ENCODE results near the gene DPCD.
"Not testable (repeated sequence)": the region's sequence is repeated elsewhere in the genome, so short reads cannot be mapped to it uniquely, and the experiment has no call there.

Gene DPCD

DNA sequence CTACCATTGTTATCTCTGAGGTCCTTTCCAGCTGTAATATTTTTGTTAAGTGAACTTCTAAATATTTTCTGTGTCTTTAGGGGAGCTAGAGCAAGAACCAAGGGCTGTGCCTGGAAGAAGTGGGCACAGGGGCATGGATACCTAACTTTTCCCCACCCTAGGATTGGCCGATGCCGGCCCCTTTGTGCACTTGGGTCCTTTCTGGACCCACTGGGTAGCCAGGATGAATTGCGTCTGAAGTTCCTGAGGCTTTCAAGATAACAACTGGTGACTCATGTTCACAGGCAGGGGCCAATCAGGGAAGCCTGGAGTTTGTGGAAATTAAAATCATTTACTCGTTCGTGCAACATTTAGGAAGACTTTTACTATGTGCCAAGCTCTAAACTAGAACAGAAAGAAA lies 758 bp downstream of the DPCD start:
- no peak for DNase-seq

DNA sequence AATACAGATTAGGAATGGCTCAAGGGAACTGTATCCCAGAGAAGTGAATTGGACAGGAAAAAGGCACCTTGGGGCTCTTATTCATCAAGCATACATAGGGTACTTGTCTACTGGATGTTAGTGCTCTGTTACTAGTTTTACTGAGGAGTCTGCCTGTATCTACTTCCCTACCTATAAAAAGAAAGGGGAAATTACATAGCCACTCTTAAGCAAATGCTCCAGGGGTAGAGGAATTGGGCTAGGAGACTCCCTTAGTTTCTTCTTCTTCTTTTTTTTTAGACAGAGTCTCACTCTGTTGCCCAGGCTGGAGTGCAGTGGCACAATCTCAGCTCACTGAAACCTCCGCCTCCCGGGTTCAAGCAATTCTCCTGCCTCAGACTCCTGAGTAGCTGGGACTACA lies 5.2 kb downstream of the DPCD start:
- not testable (repeated sequence) for DNase-seq

DNA sequence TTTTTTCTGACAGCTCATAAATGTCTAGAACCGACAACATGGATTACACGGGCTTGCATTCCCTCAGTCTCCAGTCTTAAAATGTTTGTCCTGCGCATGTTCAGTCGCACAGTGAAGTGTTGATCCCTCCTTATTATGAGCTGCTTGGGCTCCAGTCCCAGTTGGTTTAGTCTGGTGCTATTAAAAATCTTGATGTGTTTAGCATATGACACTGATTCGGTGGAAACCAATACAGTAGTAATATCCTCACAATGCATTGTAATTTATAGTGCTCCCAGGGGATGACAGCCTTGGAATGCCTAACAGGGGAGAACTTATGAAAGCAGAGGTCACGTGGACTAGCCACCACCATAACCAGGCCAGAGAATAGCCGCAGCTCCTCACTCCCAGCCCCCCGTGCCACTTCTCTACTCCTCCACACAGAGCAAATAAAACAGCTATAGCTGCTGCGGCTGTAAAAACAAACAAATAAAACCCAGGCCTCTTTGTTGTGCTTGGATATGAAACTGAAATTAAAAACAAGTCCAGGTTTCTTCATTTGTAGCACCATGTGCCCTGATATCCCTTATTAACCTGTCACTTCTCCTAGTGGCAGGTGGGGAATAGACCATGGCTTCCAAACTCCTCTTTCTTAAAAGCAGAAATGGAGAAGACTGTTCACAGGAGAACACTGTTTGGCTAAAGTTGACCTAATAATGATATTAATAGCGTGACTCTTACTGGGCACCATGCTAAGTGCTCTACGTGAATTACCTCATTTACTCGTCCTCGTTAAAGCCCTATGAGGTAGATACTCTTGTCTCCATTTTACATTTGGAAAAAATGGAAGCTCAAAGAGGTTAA lies 7.7 kb downstream of the DPCD start:
- no peak for DNase-seq

DNA sequence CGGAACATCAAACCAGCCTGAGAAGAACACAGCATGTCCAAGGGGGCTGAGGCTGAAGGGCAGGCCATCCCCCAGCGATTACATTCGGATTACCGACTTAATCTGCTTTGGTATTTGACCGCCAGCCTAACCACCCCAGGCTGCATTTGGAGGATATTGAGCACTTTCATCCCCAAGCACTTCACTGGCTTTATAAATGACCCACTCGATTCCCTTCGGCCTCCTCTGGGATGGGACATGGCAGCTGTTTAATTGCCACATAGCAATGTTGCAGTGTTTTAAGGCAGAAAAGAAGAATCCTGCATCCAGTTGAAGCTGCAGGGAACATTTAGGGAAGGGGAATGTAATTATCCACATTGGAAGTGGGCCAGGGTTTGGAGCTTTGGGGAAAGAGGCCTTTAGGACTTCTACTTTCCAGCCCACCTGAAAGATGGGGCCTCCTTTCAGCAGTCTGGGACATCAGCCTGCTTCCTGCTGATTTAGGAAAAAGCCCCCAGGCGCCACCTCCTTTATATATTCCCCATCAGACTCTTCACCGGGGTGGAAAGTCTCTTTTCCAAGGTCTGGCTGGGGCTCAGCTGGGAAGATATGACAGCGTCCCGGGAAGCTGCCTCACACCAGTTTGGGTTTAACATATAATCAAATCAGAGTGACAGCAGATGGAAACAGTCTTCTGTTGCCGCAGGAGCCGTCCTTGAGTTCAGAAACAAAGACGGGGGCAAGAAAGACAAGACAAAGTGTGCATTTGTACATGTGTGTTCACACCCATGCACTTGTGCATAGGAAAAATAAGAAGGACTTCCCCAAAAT lies 9.2 kb downstream of the DPCD start:
- DNase-seq: no peak

DNA sequence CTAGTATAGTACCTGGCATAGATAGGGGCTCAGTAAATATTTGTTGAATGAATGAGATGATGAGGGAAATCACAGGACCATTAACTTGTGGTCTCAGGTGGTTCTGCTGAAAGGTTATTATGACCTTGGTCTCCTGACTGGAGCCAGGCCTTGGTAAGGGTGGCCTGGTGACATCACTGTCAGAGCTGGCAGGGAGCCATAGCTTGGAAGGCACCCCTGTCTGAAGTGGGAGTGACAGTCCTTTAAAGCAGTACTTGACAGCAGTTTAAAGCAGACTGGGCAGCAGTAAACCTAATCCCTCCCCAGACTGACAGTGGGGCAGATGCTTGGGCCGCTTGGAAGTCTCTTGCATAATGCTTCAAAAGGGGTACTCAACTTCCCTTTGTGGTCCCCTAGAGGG lies 13.4 kb downstream of the DPCD start:
- no peak for DNase-seq

DNA sequence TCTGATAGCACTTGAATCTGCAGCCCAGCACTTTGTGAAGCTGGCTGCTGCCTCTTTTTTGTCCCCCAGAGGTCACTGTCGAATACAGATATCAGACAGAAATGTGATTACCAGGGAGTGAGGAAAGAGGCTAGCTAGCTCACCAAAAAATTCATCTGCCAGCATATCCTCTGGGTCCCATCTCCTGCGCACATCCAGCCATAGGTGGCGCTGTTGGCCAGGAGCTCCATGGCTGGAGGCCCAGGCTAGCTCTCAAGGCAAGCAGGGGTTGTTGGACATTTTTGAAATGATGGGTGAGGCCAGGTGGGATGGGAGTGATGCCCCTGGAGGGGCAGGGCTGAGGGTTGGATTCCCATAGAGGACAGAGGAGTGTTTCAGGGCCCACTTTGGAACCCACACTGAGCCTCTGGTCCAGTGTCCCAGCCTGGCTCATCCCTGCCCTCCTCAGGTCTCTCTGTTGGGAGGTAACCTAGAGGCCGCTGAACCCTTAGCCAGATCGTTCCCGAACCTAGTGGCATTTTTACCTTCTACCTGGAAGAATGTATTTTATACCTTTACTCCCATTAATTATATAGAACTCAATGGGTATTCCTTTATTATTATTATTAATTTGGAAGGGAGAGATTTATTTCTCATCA lies 14.8 kb downstream of the DPCD start:
- DNase-seq: peak; percentile 33

DNA sequence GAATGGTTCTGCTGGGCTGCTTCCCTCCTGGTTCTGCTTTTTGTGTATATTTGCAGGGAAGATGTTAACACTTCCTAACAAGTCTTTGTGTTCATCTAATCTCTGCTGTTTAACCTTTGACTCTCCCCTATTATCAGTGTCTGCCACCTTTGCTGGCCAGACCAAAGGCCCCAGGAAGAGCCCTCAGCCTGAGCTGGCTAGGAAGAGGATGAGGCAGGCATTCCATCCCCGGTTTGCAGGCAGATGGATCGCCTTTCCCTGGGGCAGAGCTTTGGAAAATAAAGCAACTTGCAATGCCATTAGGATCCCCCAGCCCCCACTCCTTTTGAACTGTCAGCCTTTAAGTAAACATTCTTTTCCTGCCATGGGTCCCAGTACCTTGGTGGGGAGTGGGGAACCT lies 19.0 kb downstream of the DPCD start:
- no peak for DNase-seq

DNA sequence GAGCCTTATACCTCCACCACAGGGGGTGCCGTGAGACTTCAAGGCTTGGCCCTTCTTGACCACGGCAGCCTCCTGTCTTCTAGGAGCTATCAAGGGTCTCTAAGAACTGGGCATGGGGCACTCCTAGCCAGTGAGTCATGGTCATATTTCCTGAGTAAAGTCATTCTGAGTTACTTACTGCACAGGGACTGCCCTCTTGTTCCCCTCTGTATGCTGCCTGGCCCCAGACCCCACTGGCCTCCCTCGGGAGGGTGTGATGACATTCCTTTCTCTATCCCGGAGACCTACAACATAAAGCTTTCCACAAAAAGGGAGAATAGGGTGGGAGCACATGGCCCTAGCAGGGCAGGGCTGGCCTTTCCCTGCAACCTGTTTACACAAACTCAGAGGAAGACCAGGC lies 21.4 kb downstream of the DPCD start:
- no peak for DNase-seq

DNA sequence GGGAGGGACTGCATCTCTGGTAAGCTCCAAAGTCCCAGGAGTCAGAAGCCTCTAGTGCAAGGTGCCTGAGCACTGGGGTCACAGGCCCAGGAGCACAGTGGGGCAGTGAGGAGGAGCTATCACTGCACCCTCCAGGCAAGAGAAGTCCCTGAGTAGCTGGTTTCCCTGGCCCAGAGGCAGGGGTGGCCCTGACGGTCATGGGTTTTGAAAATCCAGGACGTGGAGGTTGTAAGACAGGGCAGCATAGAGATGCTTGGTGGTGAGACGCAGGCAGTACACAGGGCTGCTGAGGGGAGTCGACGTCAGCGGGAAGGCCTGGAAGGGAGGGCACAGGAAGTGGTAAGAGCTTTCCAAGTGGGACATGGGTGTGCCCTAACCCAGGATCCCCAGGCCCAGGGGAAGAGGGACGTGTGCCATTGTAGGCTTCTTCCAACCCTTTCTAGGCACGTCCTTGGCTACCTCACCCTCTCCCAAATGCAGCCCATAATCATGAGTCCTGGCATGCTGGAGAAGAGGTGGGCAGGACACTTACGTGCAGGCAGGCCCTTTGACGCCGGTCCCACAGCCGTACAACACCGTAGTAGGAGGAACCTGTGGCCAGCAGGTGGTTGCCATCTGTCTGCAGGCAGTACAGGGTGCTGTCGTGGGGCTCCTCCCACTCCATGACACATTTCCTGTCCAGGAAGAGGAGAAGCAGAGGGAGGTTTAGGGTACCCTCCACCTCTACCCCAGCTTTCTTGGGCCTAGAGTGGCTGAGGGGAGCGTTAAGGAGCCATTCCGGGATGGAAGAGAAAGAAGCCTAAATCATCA lies 23.2 kb downstream of the DPCD start:
- DNase-seq: no peak

DNA sequence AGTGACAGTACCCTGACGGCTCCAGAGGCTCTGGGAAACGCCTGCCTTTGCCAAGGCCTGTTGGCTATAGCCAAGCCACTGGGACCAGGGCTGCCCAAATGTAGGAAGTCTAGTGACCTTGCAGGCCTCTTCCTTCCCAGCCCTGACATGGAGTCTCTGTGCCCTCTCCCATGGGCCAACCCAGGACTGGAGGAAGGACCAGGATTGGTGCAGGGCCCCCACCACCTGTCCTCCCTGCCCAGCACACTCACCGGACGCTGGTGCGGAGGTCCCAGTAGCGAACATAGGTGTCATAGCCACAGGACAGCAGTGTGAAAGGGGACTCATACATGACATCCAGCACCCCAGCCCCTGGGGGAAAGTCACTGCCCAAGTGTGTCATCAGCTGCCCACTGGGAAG lies 24.0 kb downstream of the DPCD start:
- no peak for DNase-seq

DNA sequence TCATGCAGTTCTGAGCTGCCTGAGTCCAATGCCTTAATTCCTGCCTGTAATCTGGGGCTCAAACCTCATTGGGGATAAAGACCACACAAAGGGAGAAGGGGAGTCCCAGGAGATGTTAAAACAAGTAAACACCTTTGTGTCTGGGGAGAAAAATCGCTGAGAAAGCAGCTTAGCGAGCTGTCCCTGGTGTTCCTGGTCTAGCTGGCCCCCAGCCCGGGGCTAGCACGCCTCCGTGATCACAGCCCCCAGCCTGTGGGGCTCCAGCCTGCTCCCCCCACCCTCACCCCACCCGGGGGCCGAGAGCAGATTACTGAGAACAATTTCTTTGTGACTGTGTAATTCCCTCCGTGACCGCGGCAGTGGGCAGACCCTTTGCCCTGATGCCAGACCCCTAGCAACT lies 24.8 kb downstream of the DPCD start:
- DNase-seq: no peak

DNA sequence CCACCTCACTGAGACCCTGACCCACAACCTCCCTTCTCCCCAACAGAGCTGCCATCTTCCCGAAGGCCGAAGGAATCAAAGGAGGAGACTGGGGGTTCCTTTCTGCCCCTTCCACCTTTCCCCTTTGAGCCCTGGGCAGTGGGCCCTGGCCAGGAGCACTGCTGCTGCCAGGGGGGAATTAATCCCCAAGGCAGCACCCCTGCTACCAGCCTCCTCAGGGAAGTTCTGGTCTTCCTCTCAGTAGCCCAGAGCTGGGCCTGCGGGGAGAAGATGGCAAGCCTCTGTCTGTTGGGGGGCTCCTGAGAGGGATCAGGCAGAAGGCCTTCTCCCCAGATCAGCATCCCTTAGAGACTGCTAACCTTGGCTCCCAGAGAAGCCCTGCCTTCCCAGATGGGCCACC lies 25.5 kb downstream of the DPCD start:
- no peak for DNase-seq

DNA sequence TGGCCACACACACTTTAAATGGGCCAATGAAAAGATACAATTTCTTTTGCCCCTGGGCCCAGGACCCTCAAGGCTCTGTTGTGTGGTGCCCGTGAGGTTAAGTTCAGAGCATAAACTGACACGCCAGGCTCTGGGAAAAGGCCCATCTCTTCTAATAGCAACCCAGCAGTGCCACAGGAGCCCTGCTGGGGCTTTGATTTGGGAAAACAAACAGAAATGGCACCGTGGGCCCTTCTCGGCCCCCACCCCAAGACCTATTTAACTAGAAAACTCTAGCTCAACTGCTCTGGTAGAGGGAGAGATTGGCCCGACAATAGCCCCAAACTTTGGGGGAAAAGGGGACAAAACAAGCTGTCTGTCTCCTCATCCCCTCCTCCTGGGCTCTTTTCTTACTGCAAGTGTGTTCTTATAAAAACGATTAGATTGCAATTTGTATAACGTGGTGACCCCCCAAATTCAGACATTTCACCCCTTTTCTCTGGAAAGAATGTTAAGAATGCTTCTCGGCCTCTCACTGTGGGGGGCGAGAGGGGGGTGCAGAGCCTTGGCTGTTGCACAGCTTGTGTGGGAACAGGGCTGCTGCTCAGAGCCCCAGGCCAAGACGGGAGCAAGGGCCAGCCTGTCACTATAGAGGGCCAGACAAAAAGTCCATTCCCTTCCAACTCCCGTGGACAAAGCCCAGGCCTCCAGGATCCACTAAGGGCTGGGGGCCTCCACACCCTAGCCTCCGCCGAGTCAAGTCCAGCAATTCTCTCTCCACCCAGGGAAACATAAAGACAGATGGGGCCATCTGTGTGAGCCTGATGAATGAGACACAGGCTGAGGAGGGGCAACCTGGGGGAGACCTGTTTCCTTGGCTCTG lies 26.8 kb downstream of the DPCD start:
- DNase-seq: no peak

DNA sequence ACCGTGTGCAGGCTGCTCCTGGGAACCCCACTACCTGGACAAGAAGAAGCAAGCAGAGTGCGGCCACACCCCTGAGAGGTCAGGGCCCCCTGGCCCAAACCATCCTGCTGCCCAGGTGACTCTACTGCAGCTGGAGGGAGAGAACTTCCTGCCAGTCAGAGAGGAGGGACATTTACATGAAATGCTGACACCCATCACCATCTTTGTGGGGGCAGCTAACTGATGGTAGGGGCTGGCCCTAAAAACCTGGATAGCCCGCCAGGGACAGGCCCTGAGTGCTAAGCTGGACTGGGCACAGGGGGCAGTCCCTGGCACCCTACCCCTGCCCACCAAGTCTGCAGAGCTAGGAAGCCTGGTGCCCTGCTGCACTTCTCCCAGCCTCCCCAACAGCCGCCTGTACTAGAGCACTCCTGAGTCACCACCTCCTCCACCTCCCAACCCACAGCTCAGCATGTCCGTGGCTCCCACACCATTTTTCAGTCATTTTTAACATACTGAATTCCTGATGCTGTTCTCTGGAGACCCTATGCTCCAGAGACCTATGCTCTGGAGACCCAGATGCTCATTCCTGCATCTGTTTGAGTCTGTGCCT lies 27.5 kb downstream of the DPCD start:
- DNase-seq: no peak

DNA sequence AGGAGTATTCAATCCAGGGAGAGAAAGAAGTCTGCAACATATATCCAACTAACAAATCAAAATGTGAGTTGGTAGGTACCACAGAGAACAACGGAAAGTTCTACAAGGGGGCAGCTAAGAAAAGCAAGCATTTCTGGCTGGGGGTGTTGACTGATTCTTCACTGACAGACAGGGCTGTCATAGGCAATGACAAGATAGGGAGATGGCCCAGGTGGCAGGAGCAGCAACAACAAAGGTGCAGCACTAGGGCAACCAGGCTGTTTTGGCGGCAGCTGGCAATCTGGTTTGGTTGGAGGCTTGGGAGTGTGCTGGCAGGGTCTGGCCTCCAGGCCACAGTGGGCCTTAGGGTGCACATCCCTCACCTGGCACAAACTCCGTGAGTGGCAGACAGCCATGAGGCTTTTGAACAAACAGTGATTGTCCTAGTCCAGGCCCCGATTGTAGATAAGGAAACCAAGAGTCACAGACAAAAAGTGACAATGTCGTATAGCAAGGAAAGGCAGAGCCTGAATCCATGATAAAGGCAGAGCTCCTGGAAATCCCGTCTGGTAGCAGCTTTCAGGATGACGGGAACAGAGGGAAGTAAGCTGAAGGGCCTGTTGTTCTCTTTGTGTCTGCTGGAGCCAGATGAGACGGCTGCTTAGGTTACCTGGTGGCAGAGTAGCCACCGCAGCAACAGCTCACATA lies 28.4 kb downstream of the DPCD start:
- DNase-seq: no peak

DNA sequence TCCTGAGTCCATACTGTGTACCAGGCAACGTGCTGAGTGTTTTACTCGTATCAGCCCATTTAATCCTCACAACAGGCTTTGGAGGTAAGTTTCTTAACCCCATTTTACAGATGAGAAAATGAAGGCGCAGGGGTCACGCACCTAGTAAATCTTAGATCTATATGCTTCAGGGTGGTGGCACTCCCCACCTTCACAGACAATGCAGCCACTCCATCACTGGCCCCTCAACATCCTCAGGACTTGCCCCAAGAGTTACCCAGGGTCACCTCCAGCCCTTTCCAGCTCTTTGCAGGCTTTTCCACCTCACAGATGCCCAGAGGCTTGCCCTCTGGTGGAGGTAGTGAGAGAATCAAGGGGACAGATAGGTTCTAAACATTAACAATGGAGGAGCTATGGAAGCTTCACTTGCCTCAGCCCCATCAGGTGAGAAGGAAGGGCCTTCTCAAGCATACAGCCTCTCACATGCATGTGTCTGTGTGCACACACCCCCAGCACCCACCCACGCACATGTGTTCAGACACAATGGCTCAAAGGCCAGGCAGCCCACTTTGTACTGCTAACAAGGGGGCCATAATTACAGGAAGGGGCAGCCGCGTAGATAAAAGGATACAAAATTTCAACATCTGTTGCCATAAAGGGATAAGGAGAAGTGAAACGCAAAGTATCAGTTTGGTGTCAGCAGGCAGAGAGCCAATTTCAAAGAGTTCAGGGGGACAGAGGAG lies 29.1 kb downstream of the DPCD start:
- no peak for DNase-seq

DNA sequence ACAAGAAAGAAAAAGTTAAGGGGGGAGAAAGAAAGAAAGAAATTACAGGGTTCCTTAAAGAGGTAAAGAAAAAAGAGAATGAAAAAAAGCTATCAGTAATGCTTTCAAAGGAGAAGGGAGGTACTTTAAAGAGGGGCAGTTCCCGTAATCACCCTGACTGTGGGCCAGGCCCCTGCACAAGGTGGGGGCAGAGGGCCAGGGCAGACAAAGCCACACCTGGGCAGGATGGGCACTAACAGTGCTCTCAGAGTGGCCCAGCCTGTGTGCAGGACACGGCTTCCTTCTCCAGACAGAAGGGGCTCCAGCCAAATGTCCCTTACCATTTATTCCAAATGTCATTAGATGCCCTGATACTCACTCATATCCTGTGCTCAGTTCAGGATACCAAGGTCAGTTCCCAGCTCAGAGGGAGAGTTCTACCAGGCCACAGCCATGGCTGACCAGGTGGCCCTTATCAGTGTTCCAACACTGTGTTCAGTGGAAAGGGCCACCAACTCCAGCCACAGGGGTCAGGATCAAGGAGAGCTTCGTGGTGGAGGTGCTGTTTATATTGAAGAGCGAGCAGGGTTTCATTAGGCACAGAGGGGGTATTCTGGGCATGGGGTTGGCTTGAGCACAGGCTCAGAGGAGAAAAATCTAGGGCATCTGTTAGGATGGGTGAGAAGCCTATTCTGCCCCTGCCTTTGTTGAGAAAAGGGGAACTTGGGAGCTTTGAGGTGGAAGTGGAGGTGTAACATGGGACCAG lies 29.9 kb downstream of the DPCD start:
- DNase-seq: no peak

DNA sequence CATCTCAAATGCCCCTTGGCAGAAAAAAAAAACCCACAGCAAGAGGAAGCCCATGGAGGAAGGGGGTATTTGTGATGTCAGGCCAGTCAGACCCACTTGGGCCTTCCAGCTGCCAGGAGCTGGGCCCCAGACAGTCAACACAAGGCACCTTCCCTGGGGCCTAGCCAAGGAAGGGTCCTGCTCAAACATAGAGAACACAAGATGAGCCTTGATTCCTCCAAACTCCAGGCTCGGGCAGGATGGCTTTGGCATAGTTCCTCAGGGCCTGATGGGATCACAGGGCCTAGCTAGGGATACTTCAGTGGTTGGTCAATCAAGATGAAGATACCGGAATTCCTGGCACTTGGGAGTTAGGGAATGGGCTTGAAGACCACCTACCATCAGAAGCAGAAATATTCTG lies 30.8 kb downstream of the DPCD start:
- DNase-seq: no peak

DNA sequence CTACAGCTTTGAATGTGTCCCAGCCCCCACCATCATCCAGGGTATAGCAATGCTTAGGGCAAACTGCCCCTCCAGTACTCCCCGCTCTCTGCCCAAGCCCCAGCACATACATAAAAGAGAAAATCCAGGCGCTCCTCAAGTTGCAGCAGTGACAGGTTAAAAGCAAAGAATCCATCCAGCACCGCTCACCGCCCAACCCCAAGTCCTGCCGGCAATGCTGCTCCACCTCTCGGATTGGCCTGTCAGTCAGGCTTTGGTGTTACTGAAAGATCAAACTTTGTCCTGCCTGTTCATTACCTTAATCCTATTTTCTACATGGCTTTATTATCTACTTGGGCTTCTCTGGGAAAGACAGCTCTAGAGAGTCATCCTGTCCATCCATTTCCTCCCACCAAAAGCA lies 31.9 kb downstream of the DPCD start:
- DNase-seq: no peak

DNA sequence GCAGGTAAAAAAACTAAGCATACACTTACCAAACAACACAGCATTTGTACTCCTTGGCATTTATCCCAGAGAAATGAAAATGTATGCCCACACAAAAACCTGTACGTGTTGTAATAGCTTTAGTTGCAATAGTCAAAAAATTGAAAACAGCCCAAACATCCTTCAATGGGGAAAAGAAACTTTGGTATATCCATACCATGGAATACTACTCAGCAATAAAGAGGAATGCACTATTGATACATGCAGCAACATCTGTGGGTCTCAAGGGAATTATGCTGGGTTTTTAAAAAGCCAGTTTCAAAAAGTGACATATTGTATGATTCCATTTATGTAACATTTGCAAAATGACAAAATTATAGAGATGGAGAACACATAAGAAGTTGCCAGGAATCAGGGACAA lies 35.4 kb downstream of the DPCD start:
- no peak for DNase-seq

Data from NK-92 treated with Interleukin-12 subunit alpha and Interleukin-12 subunit beta, amount 100 ng/mL, for 24 hours (cell line).